Left lobe of liver (tissue), 2 donors: ENCODE results near the gene SLC29A3. TPM values are rescaled to one million over a fixed set of nuclear protein-coding genes. Genes with fewer than 3 reads are reported as not detected.
"Not testable (repeated sequence)": the region's sequence is repeated elsewhere in the genome, so short reads cannot be mapped to it uniquely, and the experiment has no call there.

Experiments used
- ATAC-seq: fragments of 200-7000 bp; cut with Tn5 transposase; one replicate; pipeline ENCODE4 v1.9.1; 2020; ENCODE audit warnings: mild to moderate bottlenecking, moderate library complexity
- DNase-seq: peaks from one replicate; pipeline ENCODE4 v3.0.0-alpha.2; 2020; ENCODE audit warnings: low spot score
- total RNA-seq: library from RNA; stranded (reverse); gene quantifications from one replicate; pipeline ENCODE4 v1.2.1, GENCODE V29; 2021
- donor health status: DM: no; HTN: no; CAD: no; lungs with moderate emphysema.
- donor health status: DM: no; HTN: yes; CAD: no.

The SLC29A3 gene
- total RNA-seq, 1 donor from 2014 or later: 6.4 TPM

- no peak for DNase-seq
- no peak for ATAC-seq
Observed at GRCh38 chr10:71344154-71344925, 25.3 kb downstream of the SLC29A3 start.

- ATAC-seq (peak; percentile 18), DNase-seq (no peak)
Observed at GRCh38 chr10:71344993-71345480, 26.0 kb downstream of the SLC29A3 start.

GRCh38 chr10:71345694-71346093 is 26.6 kb downstream of the SLC29A3 start:
- no peak for ATAC-seq
- DNase-seq: no peak

GRCh38 chr10:71346731-71347130 is 27.7 kb downstream of the SLC29A3 start:
- ATAC-seq (no peak), DNase-seq (no peak)

GRCh38 chr10:71347587-71348395 is 28.7 kb downstream of the SLC29A3 start:
- DNase-seq (peak; percentile 91), ATAC-seq (peak; percentile 81)

GRCh38 chr10:71348850-71349249 is 29.8 kb downstream of the SLC29A3 start:
- no peak for DNase-seq
- no peak for ATAC-seq

- DNase-seq (no peak), ATAC-seq (no peak)
Observed at GRCh38 chr10:71349406-71349805, 30.3 kb downstream of the SLC29A3 start.

GRCh38 chr10:71351087-71351486 is 32.0 kb downstream of the SLC29A3 start:
- no peak for DNase-seq
- no peak for ATAC-seq

GRCh38 chr10:71351628-71352319 is 32.7 kb downstream of the SLC29A3 start:
- ATAC-seq: peak; percentile 85
- DNase-seq: peak; percentile 93

- DNase-seq (no peak), ATAC-seq (no peak)
Observed at GRCh38 chr10:71353639-71354038, 34.6 kb downstream of the SLC29A3 start.

- no peak for ATAC-seq
- DNase-seq: no peak
Observed at GRCh38 chr10:71354776-71355175, 35.7 kb downstream of the SLC29A3 start.

- no peak for DNase-seq
Observed at GRCh38 chr10:71355886-71356285, 36.8 kb downstream of the SLC29A3 start.

GRCh38 chr10:71357792-71358265 is 38.8 kb downstream of the SLC29A3 start:
- ATAC-seq (no peak), DNase-seq (no peak)

More at GRCh38 chr10:71355886-71356285, 36.8 kb downstream of the SLC29A3 start:
- no peak for ATAC-seq

- no peak for DNase-seq
- no peak for ATAC-seq
Observed at GRCh38 chr10:71358277-71358676, 39.2 kb downstream of the SLC29A3 start.

GRCh38 chr10:71358906-71359305 is 39.8 kb downstream of the SLC29A3 start:
- DNase-seq, ATAC-seq: not testable (repeated sequence)

GRCh38 chr10:71359364-71360046 is 40.4 kb downstream of the SLC29A3 start:
- no peak for DNase-seq
- ATAC-seq: peak; percentile 33

- DNase-seq (no peak), ATAC-seq (no peak)
Observed at GRCh38 chr10:71360735-71361134, 41.7 kb downstream of the SLC29A3 start.

- ATAC-seq (no peak), DNase-seq (no peak)
Observed at GRCh38 chr10:71361581-71361980, 42.5 kb downstream of the SLC29A3 start.

- ATAC-seq (no peak), DNase-seq (no peak)
Observed at GRCh38 chr10:71362141-71362540, 43.1 kb downstream of the SLC29A3 start.

GRCh38 chr10:71363936-71364335 is 44.9 kb downstream of the SLC29A3 start:
- no peak for DNase-seq
- ATAC-seq: no peak
